GM18858 (cell line): ENCODE measurements around the gene CHRNA1.

Experiments
- ATAC-seq: cut with Tn5 transposase; IDR thresholded peaks from one replicate; pipeline ENCODE4 v1.9.1; 2021; ENCODE audit not compliant: unreplicated experiment

CHRNA1 gene

GRCh38 chr2:174761837-174762236 lies 2.4 kb downstream of the CHRNA1 start:
- ATAC-seq = no peak

GRCh38 chr2:174760845-174761473 lies 3.3 kb downstream of the CHRNA1 start:
- no peak for ATAC-seq

GRCh38 chr2:174759381-174760065 lies 4.7 kb downstream of the CHRNA1 start:
- no peak for ATAC-seq

GRCh38 chr2:174756743-174757142 lies 7.5 kb downstream of the CHRNA1 start:
- ATAC-seq = no peak

GRCh38 chr2:174753038-174753633 lies 11.1 kb downstream of the CHRNA1 start:
- ATAC-seq = no peak

- ATAC-seq = peak; percentile 82
Measured at GRCh38 chr2:174752403-174753037, 11.8 kb downstream of the CHRNA1 start.

GRCh38 chr2:174750923-174751441 lies 13.3 kb downstream of the CHRNA1 start:
- ATAC-seq = peak; percentile 46

GRCh38 chr2:174749793-174750192 lies 14.5 kb downstream of the CHRNA1 start:
- no peak for ATAC-seq

GRCh38 chr2:174748948-174749347 lies 15.3 kb downstream of the CHRNA1 start:
- no peak for ATAC-seq

GRCh38 chr2:174745142-174745541 lies 19.1 kb downstream of the CHRNA1 start:
- no peak for ATAC-seq

- no peak for ATAC-seq
Measured at GRCh38 chr2:174744111-174744510, 20.2 kb downstream of the CHRNA1 start.

- no peak for ATAC-seq
Measured at GRCh38 chr2:174740721-174741120, 23.6 kb downstream of the CHRNA1 start.

- no peak for ATAC-seq
Measured at GRCh38 chr2:174738841-174739240, 25.4 kb downstream of the CHRNA1 start.

- ATAC-seq = no peak
Measured at GRCh38 chr2:174731546-174731945, 32.7 kb downstream of the CHRNA1 start.

- ATAC-seq = no peak
Measured at GRCh38 chr2:174730698-174731018, 33.6 kb downstream of the CHRNA1 start.

GRCh38 chr2:174729797-174730697 lies 34.2 kb downstream of the CHRNA1 start:
- ATAC-seq = no peak

GRCh38 chr2:174728096-174728495 lies 36.2 kb downstream of the CHRNA1 start:
- ATAC-seq = no peak

- ATAC-seq = no peak
Measured at GRCh38 chr2:174726212-174726611, 38.1 kb downstream of the CHRNA1 start.

GRCh38 chr2:174722942-174723592 lies 41.2 kb downstream of the CHRNA1 start:
- ATAC-seq = no peak

GRCh38 chr2:174719016-174719415 lies 45.3 kb downstream of the CHRNA1 start:
- ATAC-seq = no peak
